A673 (cell line): ENCODE data around the gene DCUN1D3. TPM values are rescaled to one million over a fixed set of nuclear protein-coding genes. Genes with fewer than 3 reads are reported as not detected.

ENCODE experiments used
- BruUV-seq: library from RNA; stranded (reverse); fragments of 400-500 nt; replicated peaks from 2 replicates; lab custom pipeline; 2021; lab: Mats Ljungman, UMichigan
- CTCF ChIA-PET: fragments of 300-600 bp; sonication (Branson Sonifier 250); formaldehyde crosslinking; loops from one replicate; lab custom pipeline; 2022; ENCODE audit warnings: antibody characterized with exemption; lab: Charles Lee
- POLR2A ChIA-PET: fragments of 300-600 bp; sonication (Branson Sonifier 250); formaldehyde crosslinking; loops from one replicate; lab custom pipeline; 2022; ENCODE audit warnings: antibody characterized with exemption; ENCODE audit not compliant: low non-redundant PET; lab: Charles Lee
- DNase-seq: peaks from one replicate; pipeline ENCODE4 v3.0.0-alpha.2; 2015; ENCODE audit warnings: low spot score
- H3K27ac ChIP-seq: fragments of 200-600 bp; sonication (generic); 2 replicates; pipeline ENCODE4 v1.5.1; 2016; ENCODE audit warnings: mixed run types, low read depth, mild to moderate bottlenecking, mixed read lengths, antibody characterized with exemption, low read length; ENCODE audit not compliant: poor library complexity, severe bottlenecking
- H3K27me3 ChIP-seq: fragments of 200-600 bp; sonication (generic); replicated peaks from 2 replicates; pipeline ENCODE4 v1.6.1; 2017; ENCODE audit warnings: mixed run types, low read depth, mild to moderate bottlenecking, mixed read lengths, antibody characterized with exemption, low read length; ENCODE audit not compliant: insufficient read depth, poor library complexity
- H3K36me3 ChIP-seq: fragments of 200-600 bp; sonication (generic); 2 replicates; pipeline ENCODE4 v1.6.1; 2016; ENCODE audit warnings: mixed run types, mild to moderate bottlenecking, mixed read lengths, antibody characterized with exemption, low read length; ENCODE audit not compliant: insufficient read depth, poor library complexity, severe bottlenecking
- H3K4me1 ChIP-seq: fragments of 200-600 bp; sonication (generic); 2 replicates; pipeline ENCODE4 v1.6.1; 2017; ENCODE audit warnings: mixed run types, mild to moderate bottlenecking, mixed read lengths, antibody characterized with exemption, low read length; ENCODE audit not compliant: insufficient read depth, poor library complexity, severe bottlenecking
- H3K4me3 ChIP-seq: fragments of 200-600 bp; sonication (generic); 2 replicates; pipeline ENCODE4 v1.5.1; 2016; ENCODE audit warnings: low read depth, mixed run types, mild to moderate bottlenecking, mixed read lengths, low read length; ENCODE audit not compliant: poor library complexity, severe bottlenecking
- H3K9me3 ChIP-seq: fragments of 200-600 bp; sonication (generic); 2 replicates; pipeline ENCODE4 v1.6.1; 2016; ENCODE audit warnings: mixed run types, low read depth, mild to moderate bottlenecking, mixed read lengths, antibody characterized with exemption, low read length; ENCODE audit not compliant: poor library complexity, severe bottlenecking
- EZH2 ChIP-seq: fragments of 200-600 bp; sonication (generic); IDR thresholded peaks from 2 replicates; pipeline ENCODE4 v1.6.1; 2017; ENCODE audit warnings: borderline replicate concordance, low read depth, mild to moderate bottlenecking, mixed read lengths, antibody characterized with exemption, low read length; ENCODE audit not compliant: poor library complexity, severe bottlenecking
- intact Hi-C: fragments of 100-400 bp; cut with micrococcal nuclease; formaldehyde crosslinking; loops from one replicate; pipeline ENCODE4 v1.10.0; 2022; ENCODE audit not compliant: unreplicated experiment
- total RNA-seq: library from RNA; stranded (reverse); gene quantifications from 2 replicates; pipeline ENCODE4 v1.2.3, GENCODE V29; 2021
- TF ChIP-seq, protein P1 (sequence below): fragments of 300-800, 200-600 bp; sonication (generic); conservative IDR thresholded peaks from 2 replicates; pipeline ENCODE4 v1.5.1; 2017; ENCODE audit warnings: low read depth, mild to moderate bottlenecking, antibody characterized with exemption, low read length, moderate library complexity, mixed read lengths

DCUN1D3 gene
- total RNA-seq, 1 experiment from 2014 or later, result 12.4 TPM

DNA sequence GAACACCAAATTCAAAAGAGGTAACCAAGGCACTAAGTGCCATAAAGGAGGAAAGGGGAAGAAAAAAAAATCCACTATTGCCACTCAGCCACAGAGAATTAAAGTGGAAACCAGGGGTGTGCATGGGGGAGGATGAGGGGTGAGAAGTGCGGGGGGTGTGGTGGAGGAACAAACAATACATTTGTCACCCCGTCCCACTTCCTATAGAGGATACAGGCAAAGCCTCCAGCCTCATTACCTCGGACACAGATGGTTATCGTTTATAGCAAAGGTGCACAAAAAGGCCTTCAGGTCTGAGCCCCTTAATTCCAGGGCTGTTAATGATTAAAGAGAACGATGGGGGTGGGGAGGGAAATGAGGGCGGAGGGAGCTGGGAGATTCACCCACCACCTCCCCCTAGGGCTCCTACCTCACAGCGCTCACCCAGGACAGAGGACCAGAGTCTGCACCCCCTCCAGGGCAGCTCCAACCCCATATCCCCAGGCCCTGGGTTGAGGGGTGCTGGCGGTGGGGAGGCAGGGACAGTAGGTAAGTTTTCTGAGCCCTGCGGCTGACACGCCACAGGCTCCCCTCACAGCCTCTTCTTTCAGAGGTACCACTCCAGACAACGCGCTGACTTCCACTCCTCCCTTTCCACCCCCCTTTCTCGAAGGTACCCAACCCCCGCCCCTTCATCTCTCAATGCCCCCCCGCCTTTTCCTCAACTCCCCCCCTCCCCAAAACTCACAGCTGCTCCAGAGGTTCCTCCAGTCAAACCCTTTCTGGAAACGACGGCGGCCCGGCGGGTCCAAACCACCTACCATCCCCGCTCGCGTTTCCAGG lies 470 bp downstream of the DCUN1D3 start:
- ChIA-PET CTCF (no interaction called here), POLR2A (interaction anchor here (0.7 to 0.8 kb wide), 2 partner anchors 38 to 588 kb away, joined by 5 to 28 read pairs; no protein-coding TSS in a partner anchor)
- TF ChIP-seq, protein P1, sequence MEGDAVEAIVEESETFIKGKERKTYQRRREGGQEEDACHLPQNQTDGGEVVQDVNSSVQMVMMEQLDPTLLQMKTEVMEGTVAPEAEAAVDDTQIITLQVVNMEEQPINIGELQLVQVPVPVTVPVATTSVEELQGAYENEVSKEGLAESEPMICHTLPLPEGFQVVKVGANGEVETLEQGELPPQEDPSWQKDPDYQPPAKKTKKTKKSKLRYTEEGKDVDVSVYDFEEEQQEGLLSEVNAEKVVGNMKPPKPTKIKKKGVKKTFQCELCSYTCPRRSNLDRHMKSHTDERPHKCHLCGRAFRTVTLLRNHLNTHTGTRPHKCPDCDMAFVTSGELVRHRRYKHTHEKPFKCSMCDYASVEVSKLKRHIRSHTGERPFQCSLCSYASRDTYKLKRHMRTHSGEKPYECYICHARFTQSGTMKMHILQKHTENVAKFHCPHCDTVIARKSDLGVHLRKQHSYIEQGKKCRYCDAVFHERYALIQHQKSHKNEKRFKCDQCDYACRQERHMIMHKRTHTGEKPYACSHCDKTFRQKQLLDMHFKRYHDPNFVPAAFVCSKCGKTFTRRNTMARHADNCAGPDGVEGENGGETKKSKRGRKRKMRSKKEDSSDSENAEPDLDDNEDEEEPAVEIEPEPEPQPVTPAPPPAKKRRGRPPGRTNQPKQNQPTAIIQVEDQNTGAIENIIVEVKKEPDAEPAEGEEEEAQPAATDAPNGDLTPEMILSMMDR, result no peak
- no peak for TF ChIP-seq EZH2
- no peaks in the 10 kb centered on the region for H3K27me3 ChIP-seq
- BruUV-seq, result TSS peak; percentile 49
- peak overlapping the region; percentile 96 for H3K27ac ChIP-seq
- peaks cover 20% of the 10 kb centered on the region for H3K4me1 ChIP-seq
- intact Hi-C loops, result no loop called here
- no peaks in the 10 kb centered on the region for H3K9me3 ChIP-seq
- peak overlapping the region; percentile 75 for H3K4me3 ChIP-seq
- DNase-seq, result peak; percentile 10
- H3K36me3 ChIP-seq, result no peaks in the 10 kb centered on the region

DNA sequence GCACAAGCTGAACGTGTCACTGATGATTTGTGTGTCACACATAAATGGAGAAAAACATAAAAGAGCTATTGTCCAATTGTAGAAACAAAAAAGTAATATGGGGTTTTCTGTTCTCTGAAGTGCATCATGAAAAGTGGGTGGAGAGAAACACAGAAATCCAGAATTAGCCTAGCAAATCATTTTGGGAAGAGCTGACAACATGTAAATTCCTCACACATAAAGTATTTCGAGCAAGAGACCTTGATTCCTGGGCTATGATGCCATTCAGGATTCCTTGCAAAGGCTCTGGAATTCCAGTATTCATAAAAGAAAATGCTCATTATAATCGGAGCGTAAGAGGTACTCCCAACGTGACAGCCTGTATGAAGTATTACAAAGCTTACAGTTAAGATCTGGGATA lies 1.1 kb downstream of the DCUN1D3 start:
- DNase-seq, result no peak
- no TSS peak for BruUV-seq
- CTCF ChIA-PET, result no interaction called here
- Histone ChIP-seq H3K36me3 (no peaks in the 10 kb centered on the region), H3K9me3 (no peaks in the 10 kb centered on the region), H3K4me1 (peaks cover 20% of the 10 kb centered on the region), H3K27me3 (no peaks in the 10 kb centered on the region), H3K27ac (peak overlapping the region; percentile 96), H3K4me3 (peak overlapping the region; percentile 75)
- intact Hi-C loops, result no loop called here
- no peak for TF ChIP-seq EZH2
- TF ChIP-seq, protein P1, result no peak
- POLR2A ChIA-PET, result no interaction called here

DNA sequence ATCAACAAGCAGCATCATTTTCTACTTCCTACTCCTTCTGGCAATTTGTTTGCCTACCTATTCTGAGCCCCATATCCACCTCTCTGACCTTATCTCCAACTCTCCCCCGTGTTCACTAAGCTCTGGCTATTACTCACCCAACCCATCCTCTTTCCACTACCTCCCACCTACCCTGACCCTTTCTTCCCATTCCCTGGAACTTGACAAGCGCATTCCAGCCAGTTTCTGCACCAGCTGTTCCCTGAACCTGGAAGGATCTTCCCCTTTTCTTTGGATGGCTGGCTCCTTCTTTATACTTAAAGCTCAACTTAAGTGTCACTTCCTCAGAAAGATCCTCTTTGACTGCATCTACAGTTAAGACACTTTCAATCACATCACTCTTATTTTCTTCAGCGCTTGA lies 2.2 kb downstream of the DCUN1D3 start:
- Histone ChIP-seq H3K4me3 (no peak overlapping the region), H3K27me3 (no peaks in the 10 kb centered on the region), H3K9me3 (no peaks in the 10 kb centered on the region), H3K36me3 (no peaks in the 10 kb centered on the region), H3K4me1 (peaks cover 20% of the 10 kb centered on the region), H3K27ac (no peak overlapping the region)
- no TSS peak for BruUV-seq
- TF ChIP-seq, protein P1, result no peak
- TF ChIP-seq EZH2, result no peak
- ChIA-PET CTCF (no interaction called here), POLR2A (no interaction called here)
- intact Hi-C loops, result no loop called here
- DNase-seq, result no peak
